ENCODE measurements around the gene PARP16. TPM values are rescaled to one million over a fixed set of nuclear protein-coding genes. Genes with fewer than 3 reads are reported as not detected.

PARP16 gene
- total RNA-seq, 1 experiment from 2014 or later = 6.1 TPM

- DNase-seq (ENCODE audit: unreplicated experiment) = no peak
- TF ChIP-seq CTCF (IDR thresholded peaks at IDR 0.05; ENCODE audit: unreplicated experiment) = no peak
- POLR2A ChIA-PET = interaction anchor here (0.5 kb wide), 1 partner anchor 895 kb away, joined by 3 read pairs; no protein-coding TSS in a partner anchor
- Mint-ChIP-seq H3K27ac (ENCODE audit: low read depth, unreplicated experiment) (no peak overlapping the region), H3K27me3 (ENCODE audit: insufficient read depth, unreplicated experiment) (no peaks in the 10 kb centered on the region), H3K36me3 (ENCODE audit: insufficient read depth, unreplicated experiment) (peaks cover 24% of the 10 kb centered on the region), H3K4me1 (ENCODE audit: insufficient read depth, unreplicated experiment) (no peaks in the 10 kb centered on the region), H3K4me3 (ENCODE audit: unreplicated experiment) (no peak overlapping the region), H3K9me3 (ENCODE audit: unreplicated experiment) (no peaks in the 10 kb centered on the region)
- BruUV-seq (replicated peaks) = no TSS peak
- intact Hi-C loops (cut with micrococcal nuclease) = no loop called here
- CTCF ChIA-PET = interaction anchor here (1.6 kb wide), 1 partner anchor 8 kb away, joined by 3 read pairs; no protein-coding TSS in a partner anchor
Measured at GRCh38 chr15:65254758-65255157, 31.9 kb downstream of the PARP16 start.

DNA sequence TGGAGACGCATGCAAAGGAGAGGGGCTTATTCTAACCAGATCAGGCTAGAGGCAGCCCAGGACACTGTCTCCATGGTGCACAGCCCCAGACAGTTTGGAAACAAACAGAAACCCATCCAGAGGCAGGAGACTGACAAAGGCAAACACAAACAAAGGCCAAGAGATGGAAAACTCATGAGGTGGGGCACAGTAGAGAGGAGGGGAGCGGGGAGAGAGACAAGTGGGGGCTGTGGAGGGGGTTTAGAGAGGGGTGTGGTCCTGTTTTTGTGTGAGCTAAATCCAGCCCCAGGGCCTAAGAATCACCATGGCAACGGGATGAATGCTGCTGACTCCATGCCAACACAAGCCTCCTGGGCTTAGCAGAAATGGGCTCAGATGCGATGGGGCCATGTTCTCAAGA, 32.3 kb downstream of the PARP16 start:
- POLR2A ChIA-PET = no interaction called here
- Mint-ChIP-seq H3K9me3 (ENCODE audit: unreplicated experiment) (no peaks in the 10 kb centered on the region), H3K4me3 (ENCODE audit: unreplicated experiment) (no peak overlapping the region), H3K27me3 (ENCODE audit: insufficient read depth, unreplicated experiment) (no peaks in the 10 kb centered on the region), H3K36me3 (ENCODE audit: insufficient read depth, unreplicated experiment) (peaks cover 19% of the 10 kb centered on the region), H3K27ac (ENCODE audit: low read depth, unreplicated experiment) (no peak overlapping the region), H3K4me1 (ENCODE audit: insufficient read depth, unreplicated experiment) (no peaks in the 10 kb centered on the region)
- DNase-seq (ENCODE audit: unreplicated experiment) = no peak
- no TSS peak for BruUV-seq (replicated peaks)
- CTCF ChIA-PET = interaction anchor here (1.6 kb wide), 1 partner anchor 8 kb away, joined by 3 read pairs; no protein-coding TSS in a partner anchor
- TF ChIP-seq CTCF (IDR thresholded peaks at IDR 0.05; ENCODE audit: unreplicated experiment) = no peak
- intact Hi-C loops (cut with micrococcal nuclease) = no loop called here

DNA sequence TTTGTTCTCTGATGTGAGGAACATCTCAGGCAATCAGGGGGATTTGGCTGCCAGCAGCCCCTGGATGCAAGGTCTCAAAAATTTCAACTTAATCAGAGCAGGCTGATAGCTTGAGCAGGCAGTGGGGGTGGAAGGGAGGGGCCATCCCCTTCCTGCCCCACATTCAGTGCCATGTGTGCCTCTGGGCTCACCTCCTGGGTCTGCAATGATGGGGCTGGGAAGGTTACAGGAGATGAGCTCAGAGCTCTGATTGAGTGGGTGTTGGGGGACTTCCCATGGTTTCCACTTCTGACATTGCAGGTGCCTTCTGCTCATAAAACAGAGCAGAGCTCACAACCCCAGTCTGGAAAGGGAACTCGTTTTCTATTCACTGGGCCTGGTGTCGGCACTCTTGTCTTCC, 37.0 kb downstream of the PARP16 start:
- DNase-seq (ENCODE audit: unreplicated experiment) = no peak
- peaks cover 4% of the 10 kb centered on the region for H3K36me3 Mint-ChIP-seq (ENCODE audit: insufficient read depth, unreplicated experiment)
- TF ChIP-seq CTCF (IDR thresholded peaks at IDR 0.05; ENCODE audit: unreplicated experiment) = no peak
- intact Hi-C loops (cut with micrococcal nuclease) = no loop called here
- no TSS peak for BruUV-seq (replicated peaks)
- H3K27ac Mint-ChIP-seq (ENCODE audit: low read depth, unreplicated experiment) = no peak overlapping the region
- no peaks in the 10 kb centered on the region for H3K9me3 Mint-ChIP-seq (ENCODE audit: unreplicated experiment)
- CTCF ChIA-PET = no interaction called here
- H3K27me3 Mint-ChIP-seq (ENCODE audit: insufficient read depth, unreplicated experiment) = no peaks in the 10 kb centered on the region
- H3K4me3 Mint-ChIP-seq (ENCODE audit: unreplicated experiment) = no peak overlapping the region
- POLR2A ChIA-PET = interaction anchor here (0.7 kb wide), 1 partner anchor 33 kb away, joined by 3 read pairs; no protein-coding TSS in a partner anchor
- no peaks in the 10 kb centered on the region for H3K4me1 Mint-ChIP-seq (ENCODE audit: insufficient read depth, unreplicated experiment)

- no peaks in the 10 kb centered on the region for H3K9me3 Mint-ChIP-seq (ENCODE audit: unreplicated experiment)
- H3K4me3 Mint-ChIP-seq (ENCODE audit: unreplicated experiment) = no peak overlapping the region
- DNase-seq (ENCODE audit: unreplicated experiment) = no peak
- ChIA-PET CTCF (interaction anchor here (0.9 to 2.1 kb wide), 2 partner anchors 18 to 22 kb away, joined by 3 to 5 read pairs; no protein-coding TSS in a partner anchor), POLR2A (no interaction called here)
- no peaks in the 10 kb centered on the region for H3K4me1 Mint-ChIP-seq (ENCODE audit: insufficient read depth, unreplicated experiment)
- BruUV-seq (replicated peaks) = no TSS peak
- H3K36me3 Mint-ChIP-seq (ENCODE audit: insufficient read depth, unreplicated experiment) = peaks cover 4% of the 10 kb centered on the region
- H3K27me3 Mint-ChIP-seq (ENCODE audit: insufficient read depth, unreplicated experiment) = no peaks in the 10 kb centered on the region
- no peak for TF ChIP-seq CTCF (IDR thresholded peaks at IDR 0.05; ENCODE audit: unreplicated experiment)
- intact Hi-C loops (cut with micrococcal nuclease) = no loop called here
- no peak overlapping the region for H3K27ac Mint-ChIP-seq (ENCODE audit: low read depth, unreplicated experiment)
Measured at GRCh38 chr15:65248511-65249255, 38.0 kb downstream of the PARP16 start.
